Measurements from ENCODE around the gene LHCGR.

The LHCGR gene

DNA sequence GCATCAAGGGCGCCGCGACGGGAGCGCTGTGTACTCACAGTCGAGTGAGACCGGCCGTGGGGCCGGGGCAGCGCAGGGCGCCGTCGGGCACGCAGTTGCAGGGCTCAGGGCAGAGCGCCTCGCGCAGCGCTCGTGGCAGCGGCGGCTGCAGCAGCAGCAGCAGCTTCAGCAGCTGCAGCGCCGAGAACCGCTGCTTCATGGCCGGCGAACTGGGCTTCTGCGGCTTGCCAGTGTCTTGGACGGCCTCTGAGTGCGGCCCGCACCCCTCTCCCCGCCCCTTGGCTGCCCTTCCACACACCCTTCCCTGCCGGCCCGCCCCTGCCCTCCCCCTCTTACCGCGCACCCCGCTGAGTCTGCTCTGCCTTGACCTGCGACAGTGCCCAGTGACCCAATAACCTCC lies at the start of gene LHCGR:
Gene LHCGR, minus strand, starts transcription at position 252 of the 400 bp plus-strand sequence. Its CDS starts 53 bp downstream, at position 199.
- TF ChIP-seq, protein P1, sequence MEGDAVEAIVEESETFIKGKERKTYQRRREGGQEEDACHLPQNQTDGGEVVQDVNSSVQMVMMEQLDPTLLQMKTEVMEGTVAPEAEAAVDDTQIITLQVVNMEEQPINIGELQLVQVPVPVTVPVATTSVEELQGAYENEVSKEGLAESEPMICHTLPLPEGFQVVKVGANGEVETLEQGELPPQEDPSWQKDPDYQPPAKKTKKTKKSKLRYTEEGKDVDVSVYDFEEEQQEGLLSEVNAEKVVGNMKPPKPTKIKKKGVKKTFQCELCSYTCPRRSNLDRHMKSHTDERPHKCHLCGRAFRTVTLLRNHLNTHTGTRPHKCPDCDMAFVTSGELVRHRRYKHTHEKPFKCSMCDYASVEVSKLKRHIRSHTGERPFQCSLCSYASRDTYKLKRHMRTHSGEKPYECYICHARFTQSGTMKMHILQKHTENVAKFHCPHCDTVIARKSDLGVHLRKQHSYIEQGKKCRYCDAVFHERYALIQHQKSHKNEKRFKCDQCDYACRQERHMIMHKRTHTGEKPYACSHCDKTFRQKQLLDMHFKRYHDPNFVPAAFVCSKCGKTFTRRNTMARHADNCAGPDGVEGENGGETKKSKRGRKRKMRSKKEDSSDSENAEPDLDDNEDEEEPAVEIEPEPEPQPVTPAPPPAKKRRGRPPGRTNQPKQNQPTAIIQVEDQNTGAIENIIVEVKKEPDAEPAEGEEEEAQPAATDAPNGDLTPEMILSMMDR (IDR thresholded peaks at IDR 0.05), result no peak
- H3K9me3 Mint-ChIP-seq, result no peaks in the 10 kb centered on the region
- peaks cover 52% of the 10 kb centered on the region for H3K27me3 Mint-ChIP-seq (ENCODE audit: low read depth, poor library complexity)
- peak; percentile 58 for DNase-seq
- peak within 1 kb of the TSS; percentile 81 for H3K4me3 Mint-ChIP-seq
- no peaks in the 10 kb centered on the region for H3K36me3 Mint-ChIP-seq (ENCODE audit: low read depth)
- H3K4me1 Mint-ChIP-seq, result peaks cover 37% of the 10 kb centered on the region
- H3K27ac Mint-ChIP-seq, result no peak within 1 kb of the TSS

DNA sequence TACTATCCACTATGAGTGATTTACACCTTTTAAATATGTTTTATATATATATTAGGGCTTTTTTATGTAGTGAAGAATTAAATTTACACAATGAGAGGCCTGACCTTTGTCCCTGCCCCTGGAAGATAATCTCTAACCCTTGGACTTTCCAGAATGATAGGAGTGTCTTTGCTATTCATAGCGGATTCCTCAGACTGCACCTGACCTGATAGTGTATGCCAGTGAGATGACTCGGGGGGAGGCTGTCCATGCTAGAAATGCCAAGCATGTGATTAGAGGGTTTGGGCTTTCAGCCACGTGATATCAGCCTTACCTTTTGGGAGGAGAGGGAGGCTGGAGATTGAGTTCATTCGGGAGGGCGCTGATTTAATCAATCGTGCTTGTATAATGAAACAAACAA lies 44.1 kb upstream of the LHCGR start:
- DNase-seq, result no peak
- Mint-ChIP-seq H3K9me3 (peaks cover 11% of the 10 kb centered on the region), H3K4me1 (peaks cover 6% of the 10 kb centered on the region), H3K36me3 (ENCODE audit: low read depth) (no peaks in the 10 kb centered on the region), H3K27me3 (ENCODE audit: low read depth, poor library complexity) (no peaks in the 10 kb centered on the region), H3K27ac (no peak overlapping the region), H3K4me3 (no peak overlapping the region)
- TF ChIP-seq, protein P1 (IDR thresholded peaks at IDR 0.05), result no peak

DNA sequence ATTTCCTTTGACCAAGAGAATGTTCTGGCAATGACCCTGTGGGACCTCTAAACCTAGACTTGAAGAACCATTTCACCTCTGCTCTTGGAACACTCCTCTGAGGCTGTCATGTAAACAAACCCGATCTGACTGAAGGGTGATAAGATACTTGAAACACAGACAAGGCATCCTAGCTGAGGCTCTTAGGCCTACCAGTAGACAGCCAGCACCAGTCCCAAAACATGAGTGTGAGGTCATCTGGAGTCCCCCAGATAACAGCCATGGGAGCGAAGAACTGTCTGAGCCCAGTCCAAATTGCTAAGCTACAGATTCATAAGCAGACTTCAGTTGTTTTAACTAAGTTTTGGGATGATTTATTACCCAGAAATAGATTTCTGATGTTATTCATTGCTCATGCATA lies 39.5 kb upstream of the LHCGR start:
- Mint-ChIP-seq H3K27me3 (ENCODE audit: low read depth, poor library complexity) (peaks cover 3% of the 10 kb centered on the region), H3K36me3 (ENCODE audit: low read depth) (no peaks in the 10 kb centered on the region), H3K9me3 (peaks cover 11% of the 10 kb centered on the region), H3K4me1 (peaks cover 46% of the 10 kb centered on the region), H3K4me3 (no peak overlapping the region), H3K27ac (no peak overlapping the region)
- no peak for DNase-seq
- TF ChIP-seq, protein P1 (IDR thresholded peaks at IDR 0.05), result no peak

DNA sequence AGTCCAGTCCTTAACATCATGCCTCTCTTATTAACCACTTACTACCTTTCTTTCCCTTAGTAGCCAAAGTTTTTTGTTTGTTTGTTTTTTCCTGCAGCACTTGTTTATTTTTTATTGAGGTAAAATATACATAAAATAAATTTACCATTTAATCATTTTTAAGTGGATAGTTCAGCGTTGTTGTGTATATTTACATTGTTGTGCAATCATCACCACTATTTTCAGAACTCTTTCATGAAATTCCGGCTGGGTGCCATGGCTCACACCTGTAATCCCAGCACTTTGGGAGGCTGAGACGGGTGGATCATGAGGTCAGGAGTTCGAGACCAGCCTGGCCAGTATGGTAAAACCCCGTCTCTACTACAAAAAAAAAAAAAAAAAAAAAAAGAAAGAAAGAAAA lies 38.1 kb upstream of the LHCGR start:
- H3K9me3 Mint-ChIP-seq, result peaks cover 11% of the 10 kb centered on the region
- peaks cover 3% of the 10 kb centered on the region for H3K27me3 Mint-ChIP-seq (ENCODE audit: low read depth, poor library complexity)
- peaks cover 48% of the 10 kb centered on the region for H3K4me1 Mint-ChIP-seq

DNA sequence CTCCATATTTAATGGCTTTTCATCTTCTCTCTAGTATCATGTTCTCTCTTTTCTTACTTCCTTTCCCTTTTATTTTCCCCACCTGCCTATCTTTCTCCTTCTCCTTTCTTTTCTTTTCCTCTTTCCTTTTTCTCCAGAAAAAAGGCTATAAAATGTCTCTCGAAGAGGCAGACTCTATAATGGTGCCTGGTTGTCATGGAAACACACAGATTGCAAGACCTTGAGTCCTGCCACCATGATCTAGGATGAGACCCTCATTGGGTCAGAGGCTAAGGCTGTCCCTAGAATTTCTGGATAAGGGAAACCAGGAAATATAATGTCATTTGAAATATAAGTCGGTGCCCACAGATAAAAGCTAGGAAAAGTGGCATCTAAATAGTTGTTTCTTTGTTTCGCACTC lies 36.5 kb upstream of the LHCGR start:
- H3K4me1 Mint-ChIP-seq, result peaks cover 48% of the 10 kb centered on the region
- DNase-seq, result no peak
- TF ChIP-seq, protein P1 (IDR thresholded peaks at IDR 0.05), result no peak
- H3K9me3 Mint-ChIP-seq, result peaks cover 11% of the 10 kb centered on the region
- no peak overlapping the region for H3K4me3 Mint-ChIP-seq
- H3K27ac Mint-ChIP-seq, result no peak overlapping the region
- H3K27me3 Mint-ChIP-seq (ENCODE audit: low read depth, poor library complexity), result peaks cover 6% of the 10 kb centered on the region
- H3K36me3 Mint-ChIP-seq (ENCODE audit: low read depth), result no peaks in the 10 kb centered on the region

More for the DNA sequence above, 38.1 kb upstream of the LHCGR start:
- no peak for DNase-seq
- no peak overlapping the region for H3K4me3 Mint-ChIP-seq
- no peak overlapping the region for H3K27ac Mint-ChIP-seq
- TF ChIP-seq, protein P1 (IDR thresholded peaks at IDR 0.05), result no peak
- no peaks in the 10 kb centered on the region for H3K36me3 Mint-ChIP-seq (ENCODE audit: low read depth)

DNA sequence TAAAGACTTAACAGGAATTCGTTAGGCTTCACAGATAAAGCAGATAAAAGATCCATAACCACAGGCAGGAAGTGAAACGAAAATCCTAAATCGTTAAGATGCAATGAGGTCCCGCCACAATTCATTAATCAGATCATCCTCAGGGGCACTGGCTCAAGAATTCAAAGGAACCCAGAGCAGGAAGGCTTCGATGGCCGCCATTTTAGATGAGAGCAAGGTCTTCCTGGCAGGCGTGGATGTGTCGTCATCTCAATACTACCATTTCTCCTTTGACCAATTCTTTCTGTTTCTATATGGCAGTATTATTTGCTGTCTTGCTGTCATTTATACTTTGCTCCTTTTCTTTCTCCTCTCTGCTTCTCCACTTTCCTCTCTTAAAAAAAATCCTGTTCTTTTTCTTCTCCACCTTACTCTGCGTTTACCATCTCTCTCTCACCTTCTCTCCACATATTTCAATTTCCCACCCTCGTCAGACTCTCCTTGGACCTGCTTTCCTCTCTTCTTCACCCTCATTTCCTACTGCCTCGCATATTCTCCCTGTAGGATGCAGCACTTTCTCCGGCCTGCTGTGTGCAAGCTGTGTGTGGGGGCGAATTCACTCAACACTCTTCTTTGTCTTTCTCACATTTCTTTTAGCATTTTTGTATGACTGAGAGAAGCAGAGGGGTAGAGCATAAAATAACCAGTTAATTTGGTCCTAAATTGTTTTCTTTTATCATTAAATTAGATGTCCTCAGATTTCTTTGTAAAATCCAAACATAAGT lies 35.1 kb upstream of the LHCGR start:
- TF ChIP-seq, protein P1 (IDR thresholded peaks at IDR 0.05), result no peak
- peaks cover 6% of the 10 kb centered on the region for H3K27me3 Mint-ChIP-seq (ENCODE audit: low read depth, poor library complexity)
- H3K9me3 Mint-ChIP-seq, result peaks cover 2% of the 10 kb centered on the region
- DNase-seq, result no peak
- H3K36me3 Mint-ChIP-seq (ENCODE audit: low read depth), result no peaks in the 10 kb centered on the region
- H3K27ac Mint-ChIP-seq, result no peak overlapping the region
- H3K4me1 Mint-ChIP-seq, result peaks cover 48% of the 10 kb centered on the region
- no peak overlapping the region for H3K4me3 Mint-ChIP-seq
